GM12878 (cell line): ENCODE results near the gene TBCK. TPM values are rescaled to one million over a fixed set of nuclear protein-coding genes. Genes with fewer than 3 reads are reported as not detected.

Experiments used
- ATAC-seq: fragments of 200-7000 bp; cut with Tn5 transposase; 3 replicates; pipeline ENCODE4 v1.9.1; 2020; ENCODE audit warnings: mild to moderate bottlenecking, moderate library complexity
- BruUV-seq: library from RNA; stranded (reverse); fragments of 400-500 nt; replicated peaks from 2 replicates; lab custom pipeline; 2021; lab: Mats Ljungman, UMichigan
- CTCF ChIA-PET: fragments of 300-600 bp; sonication (Branson Sonifier 250); formaldehyde crosslinking; extraction: SDS; loops from one replicate; lab custom pipeline; 2021; ENCODE audit warnings: inconsistent platforms; lab: Yijun Ruan, JAX
- POLR2A ChIA-PET: fragments of 350-600 bp; formaldehyde crosslinking; extraction: SDS; loops from one replicate; lab custom pipeline; 2021; ENCODE audit warnings: inconsistent platforms; lab: Charles Lee
- RAD21 ChIA-PET: fragments of 300-600 bp; sonication (Branson Sonifier 250); formaldehyde crosslinking; loops from one replicate; lab custom pipeline; 2023; ENCODE audit warnings: antibody characterized with exemption; ENCODE audit not compliant: unreplicated experiment; lab: Charles Lee
- SMC1A ChIA-PET: fragments of 300-600 bp; sonication (Branson Sonifier 250); formaldehyde crosslinking; loops from one replicate; lab custom pipeline; 2023; ENCODE audit not compliant: unreplicated experiment, uncharacterized antibody; lab: Charles Lee
- DNase-seq: peaks from one replicate; pipeline ENCODE4 v3.0.0-alpha.2; 2011; ENCODE audit warnings: low read depth, low spot score
- FAIRE-seq: peaks from 3 replicates; lab custom pipeline; 2011; peaks lifted over from hg19 to GRCh38; lab: Jason Lieb, UNC
- H2AFZ ChIP-seq: 2 replicates; pipeline ENCODE4 v1.6.0; 2011; ENCODE audit warnings: low read depth, low read length, control low read depth; ENCODE audit not compliant: control insufficient read depth
- H3K27ac ChIP-seq: 2 replicates; pipeline ENCODE4 v1.5.1; 2011; ENCODE audit warnings: control low read depth; ENCODE audit not compliant: control insufficient read depth, insufficient read depth
- H3K27me3 ChIP-seq, 2 experiments: replicated peaks in 1 of 2; 2 replicates each; pipeline versions ENCODE4 v1.6.0 to v1.6.1; 2011; ENCODE audit warnings: low read length in 1 of 2; ENCODE audit not compliant: control insufficient read depth in 2 of 2, insufficient read depth in 2 of 2
- H3K36me3 ChIP-seq, 2 experiments: 2 replicates each; pipeline ENCODE4 v1.5.1; 2011; ENCODE audit warnings: low read length in 1 of 2; ENCODE audit not compliant: control insufficient read depth in 2 of 2, insufficient read depth in 2 of 2
- H3K4me1 ChIP-seq: 2 replicates; pipeline ENCODE4 v1.6.1; 2011; ENCODE audit warnings: mild to moderate bottlenecking, low read length, moderate library complexity, mixed read lengths; ENCODE audit not compliant: control insufficient read depth, insufficient read depth
- H3K4me2 ChIP-seq: 2 replicates; pipeline ENCODE4 v1.6.0; 2011; ENCODE audit warnings: control low read depth; ENCODE audit not compliant: control insufficient read depth, insufficient read depth
- H3K4me3 ChIP-seq: fragments of 200-600 bp; sonication (generic); 2 replicates; pipeline ENCODE4 v1.5.1; 2016
- H3K79me2 ChIP-seq: 2 replicates; pipeline ENCODE4 v1.6.0; 2011; ENCODE audit warnings: low read length; ENCODE audit not compliant: control insufficient read depth, insufficient read depth
- H3K9ac ChIP-seq: 2 replicates; pipeline ENCODE4 v1.8.0; 2011; ENCODE audit warnings: low read length, control low read depth, mixed read lengths; ENCODE audit not compliant: control insufficient read depth, insufficient read depth
- H3K9me3 ChIP-seq: replicated peaks from 3 replicates; pipeline ENCODE4 v1.5.1; 2011; ENCODE audit warnings: mild to moderate bottlenecking, low read length; ENCODE audit not compliant: control insufficient read depth, insufficient read depth
- H4K20me1 ChIP-seq: 2 replicates; pipeline ENCODE4 v1.6.0; 2011; ENCODE audit not compliant: control insufficient read depth, insufficient read depth
- CTCF ChIP-seq, 3 experiments: IDR thresholded peaks in 2 of 3; conservative IDR thresholded peaks in 1 of 3; 2 replicates each; pipeline ENCODE4 v1.5.1; 2011; ENCODE audit warnings: low read depth in 3 of 3, low read length in 3 of 3, mild to moderate bottlenecking in 3 of 3, control low read depth in 2 of 3, moderate library complexity in 2 of 3, inconsistent platforms in 1 of 3, mixed read lengths in 1 of 3; ENCODE audit not compliant: control insufficient read depth in 2 of 3, insufficient read depth in 1 of 3; ENCODE audit errors: extremely low read depth in 1 of 3
- HDAC6 ChIP-seq: fragments of 200-600 bp; sonication (generic); IDR thresholded peaks from one replicate; pipeline ENCODE4 v1.8.0; 2017; ENCODE audit warnings: antibody characterized with exemption; ENCODE audit not compliant: unreplicated experiment
- MTA3 ChIP-seq: IDR thresholded peaks from 2 replicates; pipeline ENCODE4 v1.6.1; 2012; ENCODE audit warnings: low read length, inconsistent platforms, borderline replicate concordance
- RAD21 ChIP-seq: IDR thresholded peaks from 2 replicates; pipeline ENCODE4 v1.6.1; 2011; ENCODE audit warnings: mild to moderate bottlenecking, low read depth, low read length, moderate library complexity; ENCODE audit not compliant: insufficient read depth
- REST ChIP-seq: IDR thresholded peaks from 2 replicates; pipeline ENCODE4 v1.6.1; 2012; ENCODE audit warnings: mild to moderate bottlenecking, low read depth, low read length
- SMC3 ChIP-seq: IDR thresholded peaks from 2 replicates; pipeline ENCODE4 v1.6.1; 2011; ENCODE audit warnings: low read length, improper control_type of control experiment, borderline replicate concordance
- SUZ12 ChIP-seq: fragments of 200-600 bp; sonication (generic); IDR thresholded peaks from one replicate; pipeline ENCODE4 v1.6.1; 2018; ENCODE audit warnings: antibody characterized with exemption, mild to moderate bottlenecking; ENCODE audit not compliant: unreplicated experiment
- in situ Hi-C: fragments of 300-500 bp; cut with MboI; formaldehyde crosslinking; loops from 9 replicates; pipeline ENCODE4 v1.14.3; 2018; ENCODE audit warnings: mixed read lengths
- intact Hi-C: fragments of 100-400 bp; cut with micrococcal nuclease; formaldehyde crosslinking; loops from one replicate; pipeline ENCODE4 v1.14.2; 2022; ENCODE audit not compliant: unreplicated experiment
- polyA plus RNA-seq, 11 experiments: library from polyadenylated mRNA; depleted of rRNA in 4 of 11; unstranded in 6 of 11; stranded (reverse) in 5 of 11; fragments of >200 nt; fragmentation: Nextera tagmentation in 4 of 11; fragmentation: Illumina TruSeq in 1 of 11; extraction: Ambion mirVana in 4 of 11; extraction: Trizol in 1 of 11; gene quantifications; 1 replicate in 1 of 11; 2 replicates in 10 of 11; pipeline versions ENCODE4 v1.2.1 to v1.2.3, GENCODE V29; 2011 to 2016; ENCODE audit warnings: inconsistent platforms in 2 of 11, missing spikeins in 2 of 11, low read depth in 1 of 11
- total RNA-seq, 4 experiments: library from RNA; depleted of rRNA in 3 of 4; stranded (reverse); fragments of >200 nt in 3 of 4; fragmentation: Illumina TruSeq in 1 of 4; extraction: Trizol in 1 of 4; gene quantifications; 2 replicates each; pipeline versions ENCODE4 v1.2.1 to v1.2.3, GENCODE V29; 2013 to 2021

The TBCK gene
- total and polyA plus RNA-seq, 10 of the 15 experiments (the other 5 are each of a cell fraction or from before 2014, with no cell fraction given): 4.1 to 30.3 (median 20.2) TPM

GRCh38 chr4:106201373-106201772 is 114.6 kb downstream of the TBCK start:
- no peaks in the 10 kb centered on the region for H4K20me1 ChIP-seq
- RAD21 ChIA-PET: interaction anchor here (0.9 to 1.1 kb wide), 2 partner anchors 479 to 681 kb away, joined by 3 to 4 read pairs; no protein-coding TSS in a partner anchor
- H3K4me1 ChIP-seq: no peaks in the 10 kb centered on the region
- CTCF ChIA-PET: interaction anchor here (0.7 to 1.2 kb wide), 6 partner anchors 9 to 680 kb away, joined by 3 to 5 read pairs (median 3); no protein-coding TSS in a partner anchor
- no peak for DNase-seq
- intact Hi-C loops (loop anchor here (10.0 kb wide), 1 partner anchor 677 kb away; no protein-coding TSS in a partner anchor), in situ Hi-C loops (no loop called here)
- H3K27ac ChIP-seq: no peak overlapping the region
- peak; percentile 66; the same call in 2 of the 3 replicates for ATAC-seq
- no peak for FAIRE-seq
- no peak overlapping the region for H3K9ac ChIP-seq
- H3K36me3 ChIP-seq: no peaks in the 10 kb centered on the region
- H3K79me2 ChIP-seq: no peaks in the 10 kb centered on the region
- BruUV-seq: no TSS peak
- H3K4me3 ChIP-seq: no peak overlapping the region
- TF ChIP-seq SMC3: peak; percentile 15; the same call in 1 of the 2 replicates
- no peak for TF ChIP-seq REST
- TF ChIP-seq RAD21: peak; percentile 66
- no peak for TF ChIP-seq MTA3
- TF ChIP-seq CTCF (IDR thresholded peaks at IDR 0.05 in 2 of 3, conservative IDR thresholded peaks at IDR 0.05 in 1 of 3; ENCODE audit: control insufficient read depth in 2 of 3, extremely low read depth in 1 of 3, insufficient read depth in 1 of 3, low read depth in 3 of 3, low read length in 3 of 3): peak; percentile 17 to 52 (median 40); a peak in 4 of 6 replicates
- TF ChIP-seq SUZ12: no peak
- TF ChIP-seq HDAC6: no peak
- no peak overlapping the region for H2AFZ ChIP-seq
- no peaks in the 10 kb centered on the region for H3K27me3 ChIP-seq
- H3K4me2 ChIP-seq: no peak overlapping the region
- POLR2A ChIA-PET: no interaction called here
- SMC1A ChIA-PET: interaction anchor here (0.6 to 1.3 kb wide), 4 partner anchors 11 to 1245 kb away, joined by 3 to 4 read pairs (median 4); no protein-coding TSS in a partner anchor
- no peaks in the 10 kb centered on the region for H3K9me3 ChIP-seq
